ENCODE measurements around the gene MUTYH.
A peak's percentile ranks its signal among the peaks of the same experiment; 100 is the strongest.
"Not testable (repeated sequence)": the region's sequence is repeated elsewhere in the genome, so short reads cannot be mapped to it uniquely, and the experiment has no call there.

MUTYH gene

GRCh38 chr1:45339789-45340558, at the start of gene MUTYH, which contains the start of gene TOE1:
Gene MUTYH (minus strand): TSS chr1:45340440. CDS start chr1:45334505, 5,935 bp downstream.
Gene TOE1 (plus strand): TSS chr1:45340170. CDS start chr1:45340253, 83 bp downstream.
- DNase-seq (ENCODE audit: extremely low spot score, insufficient read length, low read depth) (peak; percentile 87), FAIRE-seq (peak; percentile 95)

DNA sequence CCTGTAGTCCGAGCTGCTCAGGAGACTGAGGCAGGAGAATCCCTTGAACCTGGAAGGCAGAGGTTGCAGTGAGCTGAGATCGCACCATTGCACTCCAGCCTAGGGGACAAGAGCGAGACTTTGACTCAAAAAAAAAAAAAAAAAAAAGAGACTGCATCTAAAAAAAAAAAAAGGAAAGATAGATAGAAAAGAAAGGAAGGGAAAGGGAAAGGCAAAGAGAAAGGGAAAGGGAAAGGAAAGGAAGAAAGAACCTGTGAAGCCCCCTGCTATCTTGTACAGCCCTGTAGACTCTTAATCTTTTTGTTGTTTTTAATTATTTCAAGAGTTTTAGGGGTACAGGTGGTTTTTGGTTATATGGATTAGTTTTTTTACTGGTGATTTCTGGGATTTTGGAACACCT, 46.0 kb upstream of the MUTYH start:
- FAIRE-seq (no peak), DNase-seq (ENCODE audit: extremely low spot score, insufficient read length, low read depth) (no peak)

DNA sequence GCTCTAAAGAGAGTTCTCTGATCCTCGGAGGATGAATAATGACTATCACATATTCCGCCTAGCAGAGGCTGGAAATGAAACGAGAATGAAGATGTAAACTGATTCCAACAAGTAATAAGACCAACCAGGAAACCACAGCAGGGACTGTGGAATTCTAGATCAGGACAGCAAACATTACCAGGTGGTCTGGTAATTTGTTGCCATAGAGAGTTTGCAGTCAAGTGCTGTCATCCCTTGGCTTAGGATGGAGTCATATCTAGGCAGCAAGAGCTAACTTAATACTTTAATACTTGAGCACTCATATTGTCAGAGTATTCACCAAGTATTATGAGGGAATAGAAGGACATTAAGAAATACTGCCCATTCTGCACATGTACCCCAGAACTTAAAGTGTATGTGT, 45.1 kb upstream of the MUTYH start:
- no peak for FAIRE-seq
- DNase-seq (ENCODE audit: extremely low spot score, insufficient read length, low read depth), result no peak

DNA sequence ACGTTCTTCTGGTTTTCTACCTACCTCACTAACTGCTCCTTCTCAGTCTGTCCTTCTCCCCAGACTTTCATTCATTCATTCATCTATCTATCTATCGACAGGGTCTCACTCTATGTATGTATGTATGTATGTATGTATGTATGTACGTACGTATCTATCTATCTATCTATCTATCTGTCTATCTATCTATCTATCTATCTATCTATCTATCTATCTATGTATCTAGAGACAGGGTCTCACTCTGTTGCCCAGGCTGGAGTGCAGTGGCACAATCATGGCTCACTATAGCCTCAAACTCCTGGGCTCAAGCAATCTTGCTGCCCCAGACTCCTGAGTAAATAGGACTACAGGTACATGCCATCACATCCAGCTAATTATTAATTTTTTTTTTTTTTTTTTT, 44.0 kb upstream of the MUTYH start:
- not testable (repeated sequence) for FAIRE-seq; DNase-seq (ENCODE audit: extremely low spot score, insufficient read length, low read depth)

- FAIRE-seq, result no peak
- no peak for DNase-seq (ENCODE audit: extremely low spot score, insufficient read length, low read depth)
Measured at GRCh38 chr1:45383191-45383590, 43.0 kb upstream of the MUTYH start.

GRCh38 chr1:45381243-45381642, 41.0 kb upstream of the MUTYH start:
- FAIRE-seq (peak; percentile 12), DNase-seq (ENCODE audit: extremely low spot score, insufficient read length, low read depth) (no peak)

DNA sequence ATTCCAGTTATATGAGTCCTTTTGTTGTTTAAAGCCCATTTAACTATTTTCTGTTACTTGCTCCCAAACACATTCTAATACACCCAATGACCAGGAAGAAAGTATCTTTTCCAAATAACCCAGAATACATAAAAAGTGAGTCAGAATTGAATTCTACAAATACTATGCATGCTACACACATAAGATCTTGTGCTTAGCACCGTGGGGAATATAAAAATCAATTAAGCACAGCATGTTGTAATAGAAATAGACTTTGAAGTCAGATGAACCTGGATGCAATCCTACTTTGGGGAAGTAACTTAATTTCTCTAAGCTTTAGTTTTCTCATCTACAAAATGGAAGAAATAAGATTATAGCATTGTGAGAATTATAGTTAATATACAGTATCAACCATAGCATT, 40.5 kb upstream of the MUTYH start:
- FAIRE-seq (no peak), DNase-seq (ENCODE audit: extremely low spot score, insufficient read length, low read depth) (no peak)

- FAIRE-seq, result no peak
Measured at GRCh38 chr1:45380125-45380524, 39.9 kb upstream of the MUTYH start.

DNA sequence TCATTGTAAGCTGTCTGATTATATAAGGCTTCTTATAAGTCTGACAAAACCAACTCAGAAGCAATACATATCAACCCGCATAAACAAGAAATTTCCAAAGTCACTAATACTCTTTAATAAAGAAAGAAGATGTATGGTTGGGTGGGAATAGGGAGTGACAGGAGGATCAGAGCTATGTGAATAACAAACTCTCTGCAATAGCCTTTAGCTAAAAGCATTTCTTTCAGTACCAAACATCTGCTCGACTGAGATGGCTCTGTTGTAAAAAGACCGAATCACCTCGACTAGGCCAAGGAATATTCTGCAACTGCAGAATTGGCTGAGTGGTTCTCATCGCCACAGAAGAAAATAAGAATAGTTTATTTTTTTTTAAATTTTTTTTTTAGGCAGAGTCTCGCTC, 39.3 kb upstream of the MUTYH start:
- FAIRE-seq, result no peak
- DNase-seq (ENCODE audit: extremely low spot score, insufficient read length, low read depth), result no peak

More at GRCh38 chr1:45380125-45380524, 39.9 kb upstream of the MUTYH start:
- DNase-seq (ENCODE audit: extremely low spot score, insufficient read length, low read depth), result no peak

DNA sequence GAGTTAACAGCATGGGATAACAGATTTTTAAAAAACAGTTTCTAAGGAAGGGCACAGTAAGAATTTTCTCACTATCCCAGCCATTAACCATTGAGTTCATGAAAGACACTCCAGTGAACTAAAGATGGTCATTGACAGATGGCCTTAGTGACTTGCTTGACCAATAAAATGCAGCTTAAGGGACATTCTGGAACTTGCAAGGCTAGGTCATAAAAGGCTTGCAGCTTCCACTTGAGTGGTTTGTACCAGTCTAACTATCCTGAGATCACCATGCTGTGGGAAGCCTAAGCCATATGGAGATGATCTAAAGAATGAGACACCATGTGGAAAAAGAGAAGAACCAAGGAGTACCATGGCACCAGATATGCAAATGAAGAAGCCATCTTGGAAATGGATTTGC, 37.9 kb upstream of the MUTYH start:
- FAIRE-seq (no peak), DNase-seq (ENCODE audit: extremely low spot score, insufficient read length, low read depth) (no peak)

DNA sequence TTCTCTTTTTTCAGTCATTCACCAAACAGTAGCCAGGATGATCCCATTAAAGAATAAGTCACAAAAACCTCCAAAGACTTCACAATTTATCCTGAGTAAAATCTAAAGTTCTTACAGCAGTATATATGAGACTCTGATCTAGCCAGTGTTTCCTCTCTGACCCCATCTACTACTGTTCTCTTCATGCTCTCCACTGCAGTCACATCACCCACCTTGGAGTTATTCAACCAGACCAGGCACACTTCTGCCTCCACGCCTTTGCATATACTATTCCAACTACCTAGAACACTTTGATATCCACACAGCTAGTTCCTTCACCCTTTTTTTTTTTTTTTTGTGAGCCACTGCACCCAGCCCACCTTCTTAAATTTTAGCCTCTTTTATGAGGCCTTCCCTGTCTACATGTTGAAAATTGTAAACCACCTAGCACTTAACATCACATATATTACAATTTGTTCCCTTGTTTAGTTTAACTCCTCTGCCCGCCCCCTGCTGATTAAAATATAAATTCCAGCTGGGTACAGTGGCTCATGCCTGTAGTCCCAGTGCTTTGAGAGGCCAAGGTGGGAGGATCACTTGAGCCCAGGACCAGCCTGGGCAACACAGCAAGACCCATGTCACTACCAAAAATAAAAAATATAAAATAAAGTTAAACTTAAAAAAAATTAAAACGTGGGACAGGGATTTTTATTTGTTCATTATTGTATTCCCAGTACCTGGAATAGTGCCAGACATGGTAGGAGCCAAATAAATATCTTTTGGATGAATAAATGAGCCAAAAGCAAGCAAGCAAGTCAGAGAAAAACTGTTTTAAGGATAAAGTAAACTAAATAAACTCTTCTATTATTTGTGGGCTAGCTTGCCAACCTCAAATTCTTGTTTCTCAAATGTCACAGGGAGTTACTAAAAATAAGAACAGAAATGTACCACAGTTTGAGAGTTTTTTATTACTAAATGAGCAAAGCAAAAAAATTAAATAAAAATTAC, 35.2 kb upstream of the MUTYH start:
- FAIRE-seq, result peak; percentile 21

DNA sequence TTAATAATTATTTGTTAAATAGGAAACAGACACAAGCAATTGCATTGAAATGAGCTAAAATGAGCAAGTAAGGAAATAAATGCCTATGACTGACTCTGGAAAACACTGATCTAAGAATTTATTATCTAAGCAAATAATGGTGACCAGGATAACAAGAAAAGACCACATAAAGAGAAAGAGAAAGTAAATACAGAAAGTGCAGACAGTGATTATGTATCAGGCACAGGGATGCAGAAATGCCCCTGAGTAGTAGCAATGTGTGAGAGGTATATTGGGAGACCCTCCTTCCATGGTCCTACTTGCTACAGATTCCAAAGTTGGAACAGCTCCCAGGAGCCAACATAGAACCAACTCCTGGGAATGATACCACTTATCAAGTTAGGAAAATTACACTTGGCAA, 33.3 kb upstream of the MUTYH start:
- no peak for FAIRE-seq
- DNase-seq (ENCODE audit: extremely low spot score, insufficient read length, low read depth), result no peak

More for the DNA sequence above, 35.2 kb upstream of the MUTYH start:
- no peak for DNase-seq (ENCODE audit: extremely low spot score, insufficient read length, low read depth)

GRCh38 chr1:45370575-45370974, 30.3 kb upstream of the MUTYH start:
- peak; percentile 75 for FAIRE-seq
- DNase-seq (ENCODE audit: extremely low spot score, insufficient read length, low read depth), result no peak

- no peak for DNase-seq (ENCODE audit: extremely low spot score, insufficient read length, low read depth)
- FAIRE-seq, result peak; percentile 44
Measured at GRCh38 chr1:45365051-45365450, 24.8 kb upstream of the MUTYH start.

- no peak for DNase-seq (ENCODE audit: extremely low spot score, insufficient read length, low read depth)
- no peak for FAIRE-seq
Measured at GRCh38 chr1:45364294-45364693, 24.1 kb upstream of the MUTYH start.

- FAIRE-seq; DNase-seq (ENCODE audit: extremely low spot score, insufficient read length, low read depth): not testable (repeated sequence)
Measured at GRCh38 chr1:45360981-45361380, 20.7 kb upstream of the MUTYH start.

GRCh38 chr1:45359882-45360513, 19.8 kb upstream of the MUTYH start:
- DNase-seq (ENCODE audit: extremely low spot score, insufficient read length, low read depth) (no peak), FAIRE-seq (peak; percentile 81)

DNA sequence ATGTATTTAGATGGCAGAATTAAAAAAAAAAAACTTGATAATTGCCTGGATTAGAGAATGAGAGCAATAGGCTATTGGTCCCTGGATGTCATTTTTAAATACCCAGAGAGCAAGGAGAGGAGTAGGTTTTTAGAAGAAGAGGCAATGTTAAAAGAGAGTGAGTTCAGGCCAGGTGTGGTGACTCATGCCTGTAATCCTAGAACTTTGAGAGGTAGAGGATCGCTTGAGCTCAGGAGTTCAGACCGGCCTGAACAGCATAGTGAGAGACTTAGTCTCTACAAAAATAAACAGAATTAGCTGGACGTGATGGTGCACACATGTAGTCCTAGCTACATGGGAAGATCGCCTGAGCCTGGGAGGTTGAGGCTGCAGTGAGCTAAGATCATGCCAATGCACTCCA, 15.9 kb upstream of the MUTYH start:
- DNase-seq (ENCODE audit: extremely low spot score, insufficient read length, low read depth), result no peak
- no peak for FAIRE-seq

DNA sequence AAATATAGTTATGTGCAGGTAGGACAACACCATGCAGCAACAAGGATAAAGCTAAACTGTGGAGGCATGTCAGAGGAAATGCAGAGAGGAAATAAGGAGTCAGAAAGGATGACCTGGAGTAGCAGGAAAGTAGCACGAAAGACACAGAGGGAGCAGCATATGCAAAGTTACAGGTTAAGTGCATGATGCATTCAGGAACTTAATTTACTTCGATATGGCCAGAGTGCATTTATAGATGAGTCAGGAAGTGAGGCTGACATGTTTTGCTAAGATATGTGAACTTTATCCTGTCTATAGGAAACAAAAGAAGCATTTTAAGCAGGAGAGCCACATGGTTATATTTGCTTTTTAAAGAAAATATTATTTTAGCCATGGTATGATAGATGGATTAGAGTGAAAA, 15.4 kb upstream of the MUTYH start:
- DNase-seq (ENCODE audit: extremely low spot score, insufficient read length, low read depth) (no peak), FAIRE-seq (no peak)

DNA sequence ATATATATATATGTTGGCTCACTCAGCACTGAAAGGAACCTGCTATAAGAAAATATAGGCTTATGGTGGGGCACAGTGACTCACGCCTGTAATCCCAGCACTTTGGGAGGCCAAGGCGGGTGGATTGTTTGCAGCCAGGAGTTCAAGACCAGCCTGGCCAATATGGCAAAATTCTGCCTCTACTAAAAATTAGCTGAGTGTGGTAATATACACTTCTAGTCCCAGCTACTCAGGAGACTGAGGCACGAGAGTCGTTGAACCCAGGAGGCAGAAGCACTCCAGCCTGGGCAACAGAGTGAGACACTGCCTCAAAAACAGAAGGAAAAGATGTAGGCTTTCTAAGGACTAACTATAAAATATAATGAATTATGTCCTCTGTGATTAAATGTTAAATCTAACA, 14.6 kb upstream of the MUTYH start:
- DNase-seq (ENCODE audit: extremely low spot score, insufficient read length, low read depth) (no peak), FAIRE-seq (no peak)
